GM12878 (cell line): ENCODE measurements around the gene PRKN. TPM values are rescaled to one million over a fixed set of nuclear protein-coding genes. Genes with fewer than 3 reads are reported as not detected.

Source experiments
- ATAC-seq: fragments of 200-7000 bp; cut with Tn5 transposase; 3 replicates; pipeline ENCODE4 v1.9.1; 2020; ENCODE audit warnings: mild to moderate bottlenecking, moderate library complexity
- BruUV-seq: library from RNA; stranded (reverse); fragments of 400-500 nt; replicated peaks from 2 replicates; lab custom pipeline; 2021; lab: Mats Ljungman, UMichigan
- CTCF ChIA-PET: fragments of 300-600 bp; sonication (Branson Sonifier 250); formaldehyde crosslinking; extraction: SDS; loops from one replicate; lab custom pipeline; 2021; ENCODE audit warnings: inconsistent platforms; lab: Yijun Ruan, JAX
- POLR2A ChIA-PET: fragments of 350-600 bp; formaldehyde crosslinking; extraction: SDS; loops from one replicate; lab custom pipeline; 2021; ENCODE audit warnings: inconsistent platforms; lab: Charles Lee
- RAD21 ChIA-PET: fragments of 300-600 bp; sonication (Branson Sonifier 250); formaldehyde crosslinking; loops from one replicate; lab custom pipeline; 2023; ENCODE audit warnings: antibody characterized with exemption; ENCODE audit not compliant: unreplicated experiment; lab: Charles Lee
- SMC1A ChIA-PET: fragments of 300-600 bp; sonication (Branson Sonifier 250); formaldehyde crosslinking; loops from one replicate; lab custom pipeline; 2023; ENCODE audit not compliant: unreplicated experiment, uncharacterized antibody; lab: Charles Lee
- DNase-seq: peaks from one replicate; pipeline ENCODE4 v3.0.0-alpha.2; 2011; ENCODE audit warnings: low read depth, low spot score
- FAIRE-seq: peaks from 3 replicates; lab custom pipeline; 2011; peaks lifted over from hg19 to GRCh38; lab: Jason Lieb, UNC
- H2AFZ ChIP-seq: 2 replicates; pipeline ENCODE4 v1.6.0; 2011; ENCODE audit warnings: low read depth, low read length, control low read depth; ENCODE audit not compliant: control insufficient read depth
- H3K27ac ChIP-seq: 2 replicates; pipeline ENCODE4 v1.5.1; 2011; ENCODE audit warnings: control low read depth; ENCODE audit not compliant: control insufficient read depth, insufficient read depth
- H3K27me3 ChIP-seq, 2 experiments: replicated peaks in 1 of 2; 2 replicates each; pipeline versions ENCODE4 v1.6.0 to v1.6.1; 2011; ENCODE audit warnings: low read length in 1 of 2; ENCODE audit not compliant: control insufficient read depth in 2 of 2, insufficient read depth in 2 of 2
- H3K36me3 ChIP-seq, 2 experiments: 2 replicates each; pipeline ENCODE4 v1.5.1; 2011; ENCODE audit warnings: low read length in 1 of 2; ENCODE audit not compliant: control insufficient read depth in 2 of 2, insufficient read depth in 2 of 2
- H3K4me1 ChIP-seq: 2 replicates; pipeline ENCODE4 v1.6.1; 2011; ENCODE audit warnings: mild to moderate bottlenecking, low read length, moderate library complexity, mixed read lengths; ENCODE audit not compliant: control insufficient read depth, insufficient read depth
- H3K4me2 ChIP-seq: 2 replicates; pipeline ENCODE4 v1.6.0; 2011; ENCODE audit warnings: control low read depth; ENCODE audit not compliant: control insufficient read depth, insufficient read depth
- H3K4me3 ChIP-seq: fragments of 200-600 bp; sonication (generic); 2 replicates; pipeline ENCODE4 v1.5.1; 2016
- H3K79me2 ChIP-seq: 2 replicates; pipeline ENCODE4 v1.6.0; 2011; ENCODE audit warnings: low read length; ENCODE audit not compliant: control insufficient read depth, insufficient read depth
- H3K9ac ChIP-seq: 2 replicates; pipeline ENCODE4 v1.8.0; 2011; ENCODE audit warnings: low read length, control low read depth, mixed read lengths; ENCODE audit not compliant: control insufficient read depth, insufficient read depth
- H3K9me3 ChIP-seq: replicated peaks from 3 replicates; pipeline ENCODE4 v1.5.1; 2011; ENCODE audit warnings: mild to moderate bottlenecking, low read length; ENCODE audit not compliant: control insufficient read depth, insufficient read depth
- H4K20me1 ChIP-seq: 2 replicates; pipeline ENCODE4 v1.6.0; 2011; ENCODE audit not compliant: control insufficient read depth, insufficient read depth
- ATF2 ChIP-seq: IDR thresholded peaks from 2 replicates; pipeline ENCODE4 v1.6.1; 2012; ENCODE audit warnings: low read length, inconsistent platforms
- BCL3 ChIP-seq: IDR thresholded peaks from 2 replicates; pipeline ENCODE4 v1.6.1; 2011; ENCODE audit warnings: borderline replicate concordance, low read depth, mild to moderate bottlenecking, moderate library complexity, low read length; ENCODE audit not compliant: insufficient read depth, poor library complexity, severe bottlenecking
- ESRRA ChIP-seq: IDR thresholded peaks from 2 replicates; pipeline ENCODE4 v1.6.1; 2012; ENCODE audit warnings: mild to moderate bottlenecking, low read length, improper control_type of control experiment
- NR2C1 ChIP-seq: fragments of 450-650 bp; IDR thresholded peaks from 2 replicates; pipeline ENCODE4 v1.6.1; 2017; ENCODE audit warnings: antibody characterized with exemption, mild to moderate bottlenecking, moderate library complexity
- POLR2A ChIP-seq: IDR thresholded peaks from 2 replicates; pipeline ENCODE4 v1.6.1; 2011; ENCODE audit warnings: low read depth, mild to moderate bottlenecking, low read length
- RAD21 ChIP-seq: IDR thresholded peaks from 2 replicates; pipeline ENCODE4 v1.6.1; 2011; ENCODE audit warnings: mild to moderate bottlenecking, low read depth, low read length, moderate library complexity; ENCODE audit not compliant: insufficient read depth
- SREBF2 ChIP-seq: IDR thresholded peaks from 2 replicates; pipeline ENCODE4 v1.6.1; 2012; ENCODE audit warnings: mild to moderate bottlenecking, low read length
- SUPT20H ChIP-seq: IDR thresholded peaks from 2 replicates; pipeline ENCODE4 v1.6.1; 2011; ENCODE audit warnings: low read depth, mild to moderate bottlenecking, low read length, moderate library complexity, borderline replicate concordance; ENCODE audit not compliant: control insufficient read depth
- ZNF687 ChIP-seq: fragments of 450-650 bp; IDR thresholded peaks from 2 replicates; pipeline ENCODE4 v1.6.1; 2017; ENCODE audit warnings: mild to moderate bottlenecking, moderate library complexity
- whole genome bisulfite sequencing: methylation state at CpG from one replicate; pipeline ENCODE4 v1.1.6; 2016; ENCODE audit warnings: low lambda C conversion rate; ENCODE audit not compliant: insufficient replicate concordance, insufficient coverage; ENCODE audit errors: missing lambda C conversion rate; 5-methylcytosine and 5-hydroxymethylcytosine counted together
- in situ Hi-C: fragments of 300-500 bp; cut with MboI; formaldehyde crosslinking; loops from 9 replicates; pipeline ENCODE4 v1.14.3; 2018; ENCODE audit warnings: mixed read lengths
- intact Hi-C: fragments of 100-400 bp; cut with micrococcal nuclease; formaldehyde crosslinking; loops from one replicate; pipeline ENCODE4 v1.14.2; 2022; ENCODE audit not compliant: unreplicated experiment
- polyA plus RNA-seq, 11 experiments: library from polyadenylated mRNA; depleted of rRNA in 4 of 11; unstranded in 6 of 11; stranded (reverse) in 5 of 11; fragments of >200 nt; fragmentation: Nextera tagmentation in 4 of 11; fragmentation: Illumina TruSeq in 1 of 11; extraction: Ambion mirVana in 4 of 11; extraction: Trizol in 1 of 11; gene quantifications; 1 replicate in 1 of 11; 2 replicates in 10 of 11; pipeline versions ENCODE4 v1.2.1 to v1.2.3, GENCODE V29; 2011 to 2016; ENCODE audit warnings: inconsistent platforms in 2 of 11, missing spikeins in 2 of 11, low read depth in 1 of 11
- total RNA-seq, 4 experiments: library from RNA; depleted of rRNA in 3 of 4; stranded (reverse); fragments of >200 nt in 3 of 4; fragmentation: Illumina TruSeq in 1 of 4; extraction: Trizol in 1 of 4; gene quantifications; 2 replicates each; pipeline versions ENCODE4 v1.2.1 to v1.2.3, GENCODE V29; 2013 to 2021

The PRKN gene
- total and polyA plus RNA-seq, 10 of the 15 experiments (the other 5 are each of a cell fraction or from before 2014, with no cell fraction given), result 0.06 to 0.09 TPM; not detected in 8

DNA sequence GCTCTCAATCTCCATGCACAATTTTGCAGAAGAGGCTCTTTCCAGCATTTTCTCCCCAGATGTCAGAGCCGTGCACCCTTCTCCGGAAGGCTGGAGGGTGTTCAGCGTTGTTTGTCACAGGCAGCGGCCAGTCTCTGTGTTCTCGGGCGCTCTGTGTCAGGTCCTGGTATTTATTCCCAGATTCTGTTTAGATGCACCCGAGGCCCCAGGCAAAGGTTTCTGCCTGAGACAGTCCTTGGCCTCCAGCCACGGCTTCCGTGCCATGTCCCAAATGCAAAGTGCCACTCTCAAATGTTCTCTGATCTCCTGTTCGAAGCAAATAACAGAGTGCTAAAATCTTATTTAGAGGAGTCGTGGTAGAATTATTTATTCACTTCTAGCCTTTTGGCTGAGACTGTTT, 1313.4 kb downstream of the PRKN start:
- Histone ChIP-seq H2AFZ (no peak overlapping the region), H3K4me3 (no peak overlapping the region), H3K4me2 (no peak overlapping the region), H4K20me1 (no peaks in the 10 kb centered on the region), H3K9me3 (no peaks in the 10 kb centered on the region), H3K9ac (no peak overlapping the region), H3K79me2 (no peaks in the 10 kb centered on the region), H3K27ac (no peak overlapping the region), H3K27me3 (peaks cover 0 to 2% of the 10 kb centered on the region in 2 experiments; a peak in 2 of 4 replicates), H3K36me3 (no peaks in the 10 kb centered on the region), H3K4me1 (no peaks in the 10 kb centered on the region)
- 58% methylated on average over 11 of the region's 11 CpGs for WGBS
- DNase-seq (no peak), ATAC-seq (no peak), FAIRE-seq (no peak)
- ChIA-PET POLR2A (no interaction called here), RAD21 (no interaction called here), CTCF (no interaction called here), SMC1A (no interaction called here)
- TF ChIP-seq SUPT20H (no peak), ZNF687 (no peak), SREBF2 (no peak), ATF2 (no peak), NR2C1 (no peak), BCL3 (no peak), RAD21 (no peak), POLR2A (no peak), ESRRA (no peak)
- BruUV-seq, result no TSS peak
- in situ Hi-C loops (no loop called here), intact Hi-C loops (loop anchor here (10.0 kb wide), 1 partner anchor 511 kb away; no protein-coding TSS in a partner anchor)
